ENCODE data around the gene TLE5.

The TLE5 gene

DNA sequence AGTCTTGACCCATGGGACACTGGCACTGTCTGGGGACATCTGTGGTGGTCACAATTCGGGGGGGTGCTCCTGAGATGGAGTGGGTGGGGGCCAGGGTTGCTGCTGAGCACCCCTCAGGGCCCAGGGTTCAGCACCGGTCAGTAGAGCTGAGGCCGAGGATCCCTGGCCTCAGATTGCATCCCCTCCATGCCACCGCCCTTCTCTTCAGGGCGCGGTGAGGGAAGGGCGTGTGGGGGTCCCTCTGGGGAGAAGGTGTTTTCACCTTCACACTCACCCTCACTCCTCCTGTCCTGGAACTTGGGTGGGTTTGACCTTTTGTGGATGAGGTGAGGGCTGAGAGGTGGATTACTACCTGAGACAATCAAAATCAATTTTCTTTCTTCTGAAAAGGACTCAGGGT is 45.4 kb upstream of the TLE5 start:
- no peak overlapping the region for H3K27ac ChIP-seq
- TF ChIP-seq, protein P1, sequence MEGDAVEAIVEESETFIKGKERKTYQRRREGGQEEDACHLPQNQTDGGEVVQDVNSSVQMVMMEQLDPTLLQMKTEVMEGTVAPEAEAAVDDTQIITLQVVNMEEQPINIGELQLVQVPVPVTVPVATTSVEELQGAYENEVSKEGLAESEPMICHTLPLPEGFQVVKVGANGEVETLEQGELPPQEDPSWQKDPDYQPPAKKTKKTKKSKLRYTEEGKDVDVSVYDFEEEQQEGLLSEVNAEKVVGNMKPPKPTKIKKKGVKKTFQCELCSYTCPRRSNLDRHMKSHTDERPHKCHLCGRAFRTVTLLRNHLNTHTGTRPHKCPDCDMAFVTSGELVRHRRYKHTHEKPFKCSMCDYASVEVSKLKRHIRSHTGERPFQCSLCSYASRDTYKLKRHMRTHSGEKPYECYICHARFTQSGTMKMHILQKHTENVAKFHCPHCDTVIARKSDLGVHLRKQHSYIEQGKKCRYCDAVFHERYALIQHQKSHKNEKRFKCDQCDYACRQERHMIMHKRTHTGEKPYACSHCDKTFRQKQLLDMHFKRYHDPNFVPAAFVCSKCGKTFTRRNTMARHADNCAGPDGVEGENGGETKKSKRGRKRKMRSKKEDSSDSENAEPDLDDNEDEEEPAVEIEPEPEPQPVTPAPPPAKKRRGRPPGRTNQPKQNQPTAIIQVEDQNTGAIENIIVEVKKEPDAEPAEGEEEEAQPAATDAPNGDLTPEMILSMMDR (IDR thresholded peaks at IDR 0.05): no peak
- H3K9me3 ChIP-seq: no peaks in the 10 kb centered on the region
- peaks cover 0 to 7% of the 10 kb centered on the region in 2 experiments for H3K4me1 ChIP-seq (ENCODE audit: control insufficient read depth in 1 of 2, insufficient read depth in 1 of 2, low read depth in 1 of 2, low read length in 1 of 2)
- H3K4me3 ChIP-seq (ENCODE audit: low read depth in 1 of 2, low read length in 1 of 2): no peak overlapping the region
- H3K27me3 ChIP-seq: no peaks in the 10 kb centered on the region
- no peaks in the 10 kb centered on the region for H3K36me3 ChIP-seq

DNA sequence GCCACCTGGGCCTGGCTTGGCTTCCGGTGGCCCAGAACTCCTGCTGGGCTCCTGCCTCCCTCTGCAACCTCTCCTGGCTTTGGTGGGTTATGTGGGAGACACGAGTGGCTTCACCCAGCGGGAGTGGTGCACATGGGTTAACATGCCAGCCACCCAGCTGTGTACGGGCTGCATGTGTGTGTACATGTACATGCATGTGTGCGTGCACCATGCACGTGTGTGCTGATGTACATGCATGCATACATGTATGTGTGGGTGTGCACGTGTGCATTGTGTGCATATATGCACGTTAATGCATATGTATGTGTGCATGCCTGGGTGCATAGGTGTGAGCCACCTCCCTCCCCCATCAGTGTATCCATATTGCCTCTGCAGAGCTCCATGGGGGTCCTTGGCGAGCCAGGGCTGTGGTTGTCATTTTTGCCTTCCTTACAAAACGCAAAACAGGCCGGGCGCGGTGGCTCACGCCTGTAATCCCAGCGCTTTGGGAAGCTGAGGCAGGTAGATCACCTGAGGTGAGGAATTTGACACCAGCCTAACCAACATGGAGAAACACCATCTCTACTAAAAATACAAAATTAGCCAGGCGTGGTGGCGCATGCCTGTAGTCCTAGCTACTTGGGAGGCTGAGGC is 44.3 kb upstream of the TLE5 start:
- peaks cover 0 to 7% of the 10 kb centered on the region in 2 experiments for H3K4me1 ChIP-seq (ENCODE audit: control insufficient read depth in 1 of 2, insufficient read depth in 1 of 2, low read depth in 1 of 2, low read length in 1 of 2)
- TF ChIP-seq, protein P1 (IDR thresholded peaks at IDR 0.05): no peak
- no peaks in the 10 kb centered on the region for H3K36me3 ChIP-seq

GRCh38 chr19:3105641-3106508 is 43.6 kb upstream of the TLE5 start:
- TF ChIP-seq, protein P1 (IDR thresholded peaks at IDR 0.05): no peak
- Histone ChIP-seq H3K4me1 (ENCODE audit: control insufficient read depth in 1 of 2, insufficient read depth in 1 of 2, low read depth in 1 of 2, low read length in 1 of 2) (peaks cover 0 to 7% of the 10 kb centered on the region in 2 experiments), H3K9me3 (no peaks in the 10 kb centered on the region), H3K36me3 (no peaks in the 10 kb centered on the region), H3K4me3 (ENCODE audit: low read depth in 1 of 2, low read length in 1 of 2) (no peak overlapping the region), H3K27me3 (no peaks in the 10 kb centered on the region), H3K27ac (no peak overlapping the region)

More for the DNA sequence above, 44.3 kb upstream of the TLE5 start:
- Histone ChIP-seq H3K9me3 (no peaks in the 10 kb centered on the region), H3K27ac (no peak overlapping the region), H3K4me3 (ENCODE audit: low read depth in 1 of 2, low read length in 1 of 2) (no peak overlapping the region), H3K27me3 (no peaks in the 10 kb centered on the region)

DNA sequence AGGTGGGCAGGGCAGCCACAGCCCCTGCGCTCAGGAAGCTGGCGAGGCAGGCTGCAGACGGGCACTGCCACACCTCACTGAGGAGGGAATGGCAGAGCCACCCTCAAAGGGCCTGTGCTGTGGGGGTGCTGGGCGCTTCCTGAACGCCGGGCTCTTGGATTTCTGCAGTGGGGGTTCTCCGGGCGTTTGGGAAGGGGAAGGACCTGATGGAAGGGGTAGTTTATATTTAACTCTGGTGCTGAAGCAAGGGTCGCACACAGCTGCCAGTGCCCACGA is 42.4 kb upstream of the TLE5 start:
- H3K4me1 ChIP-seq (ENCODE audit: control insufficient read depth in 1 of 2, insufficient read depth in 1 of 2, low read depth in 1 of 2, low read length in 1 of 2): peaks cover 0 to 7% of the 10 kb centered on the region in 2 experiments
- H3K27ac ChIP-seq: no peak overlapping the region
- no peaks in the 10 kb centered on the region for H3K36me3 ChIP-seq
- no peaks in the 10 kb centered on the region for H3K9me3 ChIP-seq
- no peak overlapping the region for H3K4me3 ChIP-seq (ENCODE audit: low read depth in 1 of 2, low read length in 1 of 2)
- TF ChIP-seq, protein P1 (IDR thresholded peaks at IDR 0.05): no peak
- peaks cover 11% of the 10 kb centered on the region for H3K27me3 ChIP-seq

- H3K27me3 ChIP-seq: peaks cover 32% of the 10 kb centered on the region
- no peaks in the 10 kb centered on the region for H3K9me3 ChIP-seq
- H3K4me3 ChIP-seq (ENCODE audit: low read depth in 1 of 2, low read length in 1 of 2): no peak overlapping the region
- TF ChIP-seq, protein P1 (IDR thresholded peaks at IDR 0.05): no peak
- H3K27ac ChIP-seq: no peak overlapping the region
- peaks cover 0 to 13% of the 10 kb centered on the region in 2 experiments for H3K4me1 ChIP-seq (ENCODE audit: control insufficient read depth in 1 of 2, insufficient read depth in 1 of 2, low read depth in 1 of 2, low read length in 1 of 2)
- H3K36me3 ChIP-seq: no peaks in the 10 kb centered on the region
These were observed 40.2 kb upstream of the TLE5 start for GRCh38 chr19:3102239-3103140.
